HG02623 (cell line): ENCODE results near the gene PEX16.
A peak's percentile ranks its signal among the peaks of the same experiment; 100 is the strongest.

ENCODE experiments used
- ATAC-seq: cut with Tn5 transposase; IDR thresholded peaks from one replicate; pipeline ENCODE4 v1.9.1; 2021; ENCODE audit warnings: moderate library complexity; ENCODE audit not compliant: unreplicated experiment

PEX16 gene

GRCh38 chr11:45899448-45900174, 18.1 kb downstream of the PEX16 start:
- peak; percentile 60 for ATAC-seq

GRCh38 chr11:45899086-45899447, 18.6 kb downstream of the PEX16 start:
- ATAC-seq = no peak

GRCh38 chr11:45897556-45897955, 20.1 kb downstream of the PEX16 start:
- no peak for ATAC-seq

- ATAC-seq = no peak
These were observed 21.2 kb downstream of the PEX16 start for GRCh38 chr11:45896422-45896984.

GRCh38 chr11:45895553-45896259, 22.0 kb downstream of the PEX16 start:
- no peak for ATAC-seq

GRCh38 chr11:45894555-45895247, 23.0 kb downstream of the PEX16 start:
- no peak for ATAC-seq

GRCh38 chr11:45892856-45893255, 24.8 kb downstream of the PEX16 start:
- no peak for ATAC-seq

- no peak for ATAC-seq
These were observed 26.7 kb downstream of the PEX16 start for GRCh38 chr11:45890886-45891550.

GRCh38 chr11:45889966-45890365, 27.7 kb downstream of the PEX16 start:
- no peak for ATAC-seq

- ATAC-seq = no peak
These were observed 28.1 kb downstream of the PEX16 start for GRCh38 chr11:45889555-45889954.

GRCh38 chr11:45887587-45887986, 30.1 kb downstream of the PEX16 start:
- ATAC-seq = no peak

- ATAC-seq = no peak
These were observed 30.7 kb downstream of the PEX16 start for GRCh38 chr11:45886816-45887520.

GRCh38 chr11:45885921-45886721, 31.6 kb downstream of the PEX16 start:
- no peak for ATAC-seq

GRCh38 chr11:45885274-45885920, 32.3 kb downstream of the PEX16 start, which contains the start of gene MAPK8IP1:
MAPK8IP1 (plus strand) TSS chr11:45885651; CDS start chr11:45885821, 170 bp downstream.
- peak; percentile 62 for ATAC-seq

GRCh38 chr11:45884596-45885185, 33.0 kb downstream of the PEX16 start:
- ATAC-seq = no peak

- ATAC-seq = no peak
These were observed 35.8 kb downstream of the PEX16 start for GRCh38 chr11:45881708-45882368.

GRCh38 chr11:45880772-45881570, 36.7 kb downstream of the PEX16 start:
- no peak for ATAC-seq
